Measurements from ENCODE around the gene SCCPDH.

- TF ChIP-seq CTCF (IDR thresholded peaks at IDR 0.05) (no peak), POLR2A (IDR thresholded peaks at IDR 0.05) (no peak)
Observed at GRCh38 chr1:246814890-246815289, 90.7 kb downstream of the SCCPDH start.

Data from testis (tissue), 2 donors.